CD4-positive, alpha-beta T cell treated with Interleukin-4 for 1 hour (primary cell): ENCODE data around the gene PSEN1.

ENCODE experiments used
- DNase-seq, 2 donors: peaks; one replicate each; pipeline ENCODE4 v3.0.0-alpha.2; 2020 to 2022

The PSEN1 gene

DNA sequence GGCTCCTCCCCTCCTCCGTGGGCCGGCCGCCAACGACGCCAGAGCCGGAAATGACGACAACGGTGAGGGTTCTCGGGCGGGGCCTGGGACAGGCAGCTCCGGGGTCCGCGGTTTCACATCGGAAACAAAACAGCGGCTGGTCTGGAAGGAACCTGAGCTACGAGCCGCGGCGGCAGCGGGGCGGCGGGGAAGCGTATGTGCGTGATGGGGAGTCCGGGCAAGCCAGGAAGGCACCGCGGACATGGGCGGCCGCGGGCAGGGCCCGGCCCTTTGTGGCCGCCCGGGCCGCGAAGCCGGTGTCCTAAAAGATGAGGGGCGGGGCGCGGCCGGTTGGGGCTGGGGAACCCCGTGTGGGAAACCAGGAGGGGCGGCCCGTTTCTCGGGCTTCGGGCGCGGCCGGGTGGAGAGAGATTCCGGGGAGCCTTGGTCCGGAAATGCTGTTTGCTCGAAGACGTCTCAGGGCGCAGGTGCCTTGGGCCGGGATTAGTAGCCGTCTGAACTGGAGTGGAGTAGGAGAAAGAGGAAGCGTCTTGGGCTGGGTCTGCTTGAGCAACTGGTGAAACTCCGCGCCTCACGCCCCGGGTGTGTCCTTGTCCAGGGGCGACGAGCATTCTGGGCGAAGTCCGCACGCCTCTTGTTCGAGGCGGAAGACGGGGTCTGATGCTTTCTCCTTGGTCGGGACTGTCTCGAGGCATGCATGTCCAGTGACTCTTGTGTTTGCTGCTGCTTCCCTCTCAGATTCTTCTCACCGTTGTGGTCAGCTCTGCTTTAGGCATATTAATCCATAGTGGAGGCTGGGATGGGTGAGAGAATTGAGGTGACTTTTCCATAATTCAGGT lies at the start of gene PSEN1:
PSEN1 (plus strand) TSS at position 121 of the 839 bp plus-strand sequence. CDS start 11,513 bp downstream, outside the sequence.
- peak; percentile 97 to 99 for DNase-seq

DNA sequence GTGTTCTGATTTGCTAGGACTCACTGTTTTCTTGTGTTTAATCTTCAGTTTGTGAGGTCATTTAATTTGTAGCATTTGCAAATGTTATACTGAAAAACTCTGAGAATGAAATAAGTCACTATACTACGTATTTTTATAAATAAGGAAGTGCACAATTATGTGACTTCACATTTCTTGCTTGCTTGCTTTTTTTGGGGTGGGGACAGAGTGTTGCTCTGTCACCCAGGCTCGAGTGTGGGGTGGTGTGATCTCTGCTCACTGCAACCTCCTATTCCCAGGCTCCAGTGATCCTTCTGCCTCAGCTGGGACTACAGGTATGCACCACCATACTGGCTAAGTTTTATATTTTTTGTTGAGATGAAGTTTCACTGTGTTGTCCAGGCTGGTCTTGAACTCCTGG lies 45.3 kb upstream of the PSEN1 start:
- DNase-seq = no peak

DNA sequence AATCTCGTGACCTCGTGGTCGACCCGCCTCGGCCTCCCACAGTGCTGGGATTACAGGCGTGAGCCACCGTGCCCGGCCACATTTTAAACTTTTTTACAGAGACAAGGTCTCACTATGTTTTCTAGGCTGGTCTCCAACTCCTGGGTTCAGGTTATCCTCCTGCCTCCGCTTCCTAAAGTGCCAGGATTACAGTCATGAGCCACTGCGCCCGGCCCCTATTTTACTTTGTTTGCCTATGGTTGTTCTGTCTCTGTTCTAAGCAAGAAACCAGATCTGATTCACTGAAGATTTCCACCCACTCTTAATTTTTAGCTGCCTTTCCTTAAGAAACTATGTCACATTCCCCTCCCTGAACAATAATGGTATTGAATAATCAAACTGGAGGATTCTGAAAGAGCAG lies 38.9 kb upstream of the PSEN1 start:
- no peak for DNase-seq

DNA sequence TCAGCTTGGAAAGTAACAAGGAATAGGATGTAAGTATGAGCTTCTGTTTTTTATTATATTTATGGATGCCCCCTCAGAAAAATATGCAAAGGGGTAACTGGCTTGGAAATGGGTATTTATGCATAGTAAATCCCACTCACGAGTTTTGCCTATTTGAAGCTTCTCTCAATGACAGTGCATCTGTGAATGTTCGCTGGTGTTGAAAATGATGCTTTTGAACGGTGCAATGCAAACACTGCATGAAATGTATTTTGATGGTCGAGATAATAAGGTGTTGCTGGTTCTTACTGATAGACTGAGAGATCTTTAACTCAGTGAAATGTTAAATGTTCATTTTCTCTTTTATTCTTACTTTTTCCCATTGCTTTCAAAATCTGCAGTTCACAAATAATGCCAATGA lies 36.0 kb upstream of the PSEN1 start:
- no peak for DNase-seq

DNA sequence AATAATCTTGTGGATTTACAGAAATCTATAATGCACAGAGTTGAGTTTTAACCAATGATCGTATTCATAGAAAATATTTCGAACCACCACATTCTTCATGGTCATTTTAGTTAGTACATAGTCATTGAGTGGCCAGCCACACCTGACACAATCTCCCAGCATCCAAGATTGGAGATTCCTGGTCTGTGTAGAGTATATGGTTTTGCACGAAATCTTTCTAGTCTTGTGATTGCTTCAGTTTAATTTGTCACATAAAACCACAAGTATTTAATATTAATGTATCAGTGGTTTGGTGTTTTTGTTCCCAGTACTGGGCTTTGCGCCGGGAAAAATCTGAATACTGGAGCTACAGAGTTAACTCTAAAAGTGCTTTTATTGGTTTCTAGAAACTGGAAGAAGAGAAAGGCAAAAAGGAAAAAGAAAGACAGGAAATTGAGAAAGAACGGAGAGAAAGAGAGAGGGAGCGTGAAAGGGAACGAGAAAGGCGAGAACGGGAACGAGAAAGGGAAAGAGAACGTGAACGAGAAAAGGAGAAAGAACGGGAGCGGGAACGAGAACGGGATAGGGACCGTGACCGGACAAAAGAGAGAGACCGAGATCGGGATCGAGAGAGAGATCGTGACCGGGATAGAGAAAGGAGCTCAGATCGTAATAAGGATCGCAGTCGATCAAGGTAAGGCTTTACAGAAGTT lies 33.4 kb upstream of the PSEN1 start:
- no peak for DNase-seq

DNA sequence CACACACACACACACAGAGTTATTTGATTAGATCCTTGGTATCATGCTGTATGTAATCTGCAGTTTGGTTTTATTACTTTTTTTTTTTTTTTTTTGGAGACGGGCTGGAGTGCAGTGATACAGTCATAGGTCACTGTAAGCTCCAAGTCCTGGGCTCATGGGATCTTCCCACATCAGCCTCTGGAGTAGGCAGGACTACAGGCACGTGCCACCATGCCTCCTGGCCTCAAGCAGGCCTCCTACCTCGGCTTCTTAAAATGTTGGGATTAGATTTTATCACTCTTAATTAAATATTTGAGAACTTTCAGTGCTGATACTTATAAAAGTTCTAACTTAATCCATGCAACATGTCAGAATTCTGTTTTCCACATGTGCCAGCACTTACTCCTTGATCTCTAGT lies 31.3 kb upstream of the PSEN1 start:
- no peak for DNase-seq

DNA sequence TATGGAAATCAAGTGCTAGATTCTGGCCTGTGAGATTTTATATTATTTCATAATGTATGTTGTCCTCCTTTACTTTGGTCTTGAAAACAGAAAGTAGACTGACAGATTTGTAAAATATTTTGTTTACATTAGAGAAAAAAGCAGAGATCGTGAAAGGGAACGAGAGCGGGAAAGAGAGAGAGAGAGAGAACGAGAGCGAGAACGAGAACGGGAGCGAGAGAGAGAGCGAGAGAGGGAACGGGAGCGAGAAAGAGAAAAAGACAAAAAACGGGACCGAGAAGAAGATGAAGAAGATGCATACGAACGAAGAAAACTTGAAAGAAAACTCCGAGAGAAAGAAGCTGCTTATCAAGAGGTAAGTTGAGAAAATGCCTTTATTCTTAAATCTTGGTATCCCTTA lies 30.6 kb upstream of the PSEN1 start:
- DNase-seq = no peak

DNA sequence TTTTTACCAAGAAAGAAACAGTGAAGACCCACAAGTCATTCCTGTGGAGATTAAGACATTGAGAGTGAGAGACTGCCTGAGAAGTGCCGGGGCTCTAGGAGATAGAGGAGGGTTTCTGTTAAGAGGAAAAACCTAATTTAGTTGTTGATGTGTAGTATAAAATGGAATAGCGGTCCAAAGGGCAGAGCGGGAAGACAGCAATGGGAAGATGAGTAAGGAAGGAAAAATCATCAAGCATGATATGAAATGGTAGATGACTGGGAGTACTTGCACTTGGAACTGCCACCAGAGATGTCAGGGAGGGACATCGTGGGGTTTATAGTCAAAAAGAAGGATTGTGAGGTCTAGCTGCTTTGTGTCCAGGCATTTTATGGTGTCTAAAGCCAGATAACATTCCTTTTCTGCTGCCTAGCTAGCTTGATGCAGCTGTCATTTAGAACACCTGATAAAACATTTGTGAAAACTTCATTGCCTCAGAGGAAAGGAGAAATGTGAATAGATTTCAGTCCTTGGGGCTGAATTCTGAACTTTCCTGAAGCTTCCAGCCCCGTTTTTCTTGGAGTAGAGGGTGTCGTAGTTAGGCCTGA lies 20.1 kb upstream of the PSEN1 start:
- no peak for DNase-seq

DNA sequence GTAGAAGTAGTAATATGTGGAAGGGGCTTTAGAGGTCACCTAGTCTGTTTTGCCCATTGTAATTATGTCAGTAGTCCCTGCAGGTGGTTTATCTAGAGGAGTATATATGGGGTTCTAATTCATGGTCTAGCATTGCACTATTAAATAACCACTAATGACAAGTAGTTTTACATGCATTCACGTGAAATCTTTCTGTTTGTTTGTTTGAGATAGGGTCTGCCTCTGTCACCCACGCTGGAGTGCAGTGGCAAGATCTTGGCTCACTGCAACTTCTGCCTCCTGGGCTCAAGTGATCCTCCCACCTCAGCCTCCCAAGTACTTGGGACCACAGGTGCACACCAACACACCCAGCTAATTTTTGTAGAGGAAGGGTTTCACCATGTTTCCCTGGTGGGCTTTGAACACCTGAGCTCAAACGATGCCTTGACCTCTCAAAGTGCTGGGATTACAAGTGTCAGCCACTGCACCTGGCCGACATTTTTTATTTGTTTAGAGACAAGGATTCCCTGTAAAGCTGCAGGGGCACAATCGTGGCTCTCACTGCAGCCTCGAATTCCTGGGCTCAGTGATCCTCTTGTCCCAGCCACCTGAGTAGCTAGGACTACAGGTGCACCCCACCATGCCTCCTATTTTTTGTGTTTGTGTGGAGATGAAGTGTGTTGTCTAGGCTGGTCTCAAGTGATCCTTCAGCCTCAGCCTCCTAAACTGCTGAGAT lies 12.0 kb upstream of the PSEN1 start:
- no peak for DNase-seq

DNA sequence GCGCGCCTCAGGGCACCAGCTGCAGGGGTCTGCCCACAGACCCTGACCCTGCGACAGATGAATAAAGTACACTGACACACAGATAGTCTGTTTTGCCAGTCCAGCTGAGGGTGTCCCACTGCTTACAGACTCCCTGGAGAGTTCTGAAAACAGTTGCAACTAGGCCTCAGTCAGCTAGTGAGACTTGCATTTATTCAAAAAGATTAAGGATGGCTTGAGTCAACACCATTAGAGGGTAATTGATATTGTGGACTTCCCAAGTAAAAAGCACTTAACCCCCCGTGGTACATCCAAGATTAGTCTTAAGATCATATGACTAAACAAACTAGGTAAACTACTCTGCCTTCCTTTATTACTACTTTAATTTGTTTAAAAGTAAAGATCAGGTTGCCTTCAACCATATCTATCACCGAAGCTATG lies 11.1 kb upstream of the PSEN1 start:
- no peak for DNase-seq

DNA sequence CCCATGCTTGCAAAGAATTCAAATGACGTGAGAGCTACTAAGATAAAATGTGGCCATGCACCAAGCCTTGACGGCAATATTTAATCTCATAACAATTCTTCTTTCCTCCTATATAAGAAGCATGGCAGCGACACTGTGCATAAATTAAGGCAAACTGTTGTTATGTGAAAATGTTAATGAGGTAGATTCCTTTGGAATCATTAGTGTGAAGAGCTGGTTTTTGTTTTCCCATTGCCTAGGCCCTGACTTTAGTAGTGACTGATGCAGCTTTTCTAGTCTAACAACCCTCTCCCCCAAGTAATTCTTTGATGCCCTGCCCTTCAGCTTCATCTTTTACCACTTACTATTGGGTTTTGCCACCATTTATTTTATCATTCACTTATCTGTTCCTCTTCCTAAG lies 10.6 kb upstream of the PSEN1 start:
- no peak for DNase-seq

DNA sequence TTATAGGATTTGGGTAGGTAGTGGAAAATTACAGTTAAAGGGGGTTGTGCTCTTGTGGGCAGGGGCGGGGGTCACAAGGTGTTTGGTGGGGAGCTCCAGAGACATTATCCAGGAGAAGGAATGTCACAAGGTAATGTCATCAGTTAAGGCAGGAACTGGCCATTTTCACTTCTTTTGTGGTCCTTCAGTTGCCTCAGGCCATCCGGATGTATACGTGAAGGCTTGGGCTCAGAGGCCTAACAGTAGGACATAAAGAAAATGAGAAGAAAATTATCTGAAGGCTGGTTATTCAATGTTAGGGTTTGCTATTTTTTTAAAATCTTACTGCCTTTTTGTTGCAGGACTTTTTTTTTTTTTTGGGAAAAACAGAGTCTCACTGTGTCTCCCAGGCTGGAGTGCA lies 2.5 kb upstream of the PSEN1 start:
- DNase-seq = no peak

DNA sequence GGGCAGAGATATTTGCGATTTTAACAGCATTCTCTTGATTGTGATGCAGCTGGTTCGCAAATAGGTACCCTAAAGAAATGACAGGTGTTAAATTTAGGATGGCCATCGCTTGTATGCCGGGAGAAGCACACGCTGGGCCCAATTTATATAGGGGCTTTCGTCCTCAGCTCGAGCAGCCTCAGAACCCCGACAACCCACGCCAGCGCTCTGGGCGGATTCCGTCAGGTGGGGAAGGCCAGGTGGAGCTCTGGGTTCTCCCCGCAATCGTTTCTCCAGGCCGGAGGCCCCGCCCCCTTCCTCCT lies 271 bp upstream of the PSEN1 start:
- DNase-seq = no peak

DNA sequence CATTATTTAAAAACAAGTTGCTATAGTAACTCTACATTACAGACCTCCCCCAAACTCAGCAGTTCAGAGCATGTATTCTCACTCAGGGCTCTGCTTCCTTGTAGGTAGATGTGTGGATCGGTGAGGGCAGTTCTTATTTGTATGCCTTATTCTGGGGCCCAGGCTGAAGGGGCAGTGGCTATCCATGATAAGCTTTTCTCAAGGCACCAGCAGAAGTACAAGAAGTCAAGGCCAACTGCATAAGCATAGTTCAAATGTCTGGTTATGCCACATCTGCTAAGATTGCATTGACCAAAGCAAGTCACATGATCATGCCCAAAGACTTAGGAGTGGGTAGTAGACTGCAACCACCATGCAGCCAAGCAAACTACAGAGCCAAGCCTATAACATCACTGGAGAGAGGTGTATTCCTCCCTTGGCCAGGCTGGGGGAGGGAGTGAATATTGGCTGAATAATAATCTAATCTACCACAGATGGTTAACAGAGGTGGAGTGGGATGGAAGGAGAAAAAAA lies 4.6 kb downstream of the PSEN1 start:
- DNase-seq = no peak

DNA sequence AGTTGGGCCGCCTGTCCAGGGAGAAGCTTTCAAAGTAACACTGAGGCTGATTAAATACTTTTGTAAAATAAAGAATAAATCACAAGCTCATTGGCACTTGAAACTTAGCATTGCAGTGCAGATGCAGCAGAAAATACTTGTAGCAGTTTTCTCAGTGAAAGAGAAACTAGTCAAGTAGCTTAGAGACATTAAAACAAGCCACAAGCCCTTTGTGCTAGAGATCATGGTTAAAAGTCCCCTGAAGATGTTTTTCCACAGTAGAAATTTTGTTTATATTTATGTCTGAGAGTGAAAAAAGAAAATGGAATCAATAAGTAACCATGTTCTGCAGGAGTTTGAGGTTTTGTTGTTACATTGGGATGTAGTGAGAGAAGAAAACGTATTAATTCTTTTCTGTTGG lies 5.9 kb downstream of the PSEN1 start:
- peak in 1 of 2 donors; percentile 13 for DNase-seq

DNA sequence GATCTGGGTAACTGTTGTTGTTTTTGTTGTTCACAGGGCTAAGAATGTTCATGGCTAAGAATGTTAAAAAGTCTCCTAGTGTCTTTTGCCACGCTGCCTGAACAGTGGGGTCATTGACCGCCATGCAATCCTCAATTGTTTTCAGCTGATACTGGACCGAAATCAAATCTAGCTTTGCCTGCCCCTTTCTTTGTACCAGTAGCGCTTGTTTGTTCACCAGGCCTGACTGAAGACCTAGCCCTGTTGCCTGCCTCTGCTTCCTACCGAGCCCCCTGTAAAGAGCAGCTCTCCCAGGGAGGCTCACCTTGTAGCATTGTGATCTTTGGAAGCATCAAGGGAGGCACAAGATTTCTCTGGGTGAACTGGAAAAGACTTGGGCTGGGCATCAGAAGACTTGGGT lies 6.7 kb downstream of the PSEN1 start:
- DNase-seq = no peak

DNA sequence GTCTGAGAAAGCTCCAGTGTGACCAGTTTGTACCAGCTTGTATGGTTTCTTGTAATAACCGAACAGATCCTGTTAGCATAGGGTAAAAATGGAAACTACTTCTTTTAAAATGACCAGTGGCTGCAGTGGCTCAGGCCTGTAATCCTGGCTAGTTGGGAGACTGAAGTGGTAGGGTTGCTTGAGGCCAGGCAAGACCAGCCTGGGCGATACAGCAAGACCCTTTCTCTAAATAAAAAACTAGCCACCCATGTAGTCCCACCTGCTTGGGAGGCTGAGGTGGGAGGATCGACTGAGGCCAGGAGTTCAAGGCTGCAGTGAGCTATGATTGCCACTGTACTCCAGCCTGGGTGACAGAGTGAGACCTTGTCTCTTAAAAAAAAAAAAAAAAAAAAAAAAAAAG lies 7.3 kb downstream of the PSEN1 start:
- no peak for DNase-seq

DNA sequence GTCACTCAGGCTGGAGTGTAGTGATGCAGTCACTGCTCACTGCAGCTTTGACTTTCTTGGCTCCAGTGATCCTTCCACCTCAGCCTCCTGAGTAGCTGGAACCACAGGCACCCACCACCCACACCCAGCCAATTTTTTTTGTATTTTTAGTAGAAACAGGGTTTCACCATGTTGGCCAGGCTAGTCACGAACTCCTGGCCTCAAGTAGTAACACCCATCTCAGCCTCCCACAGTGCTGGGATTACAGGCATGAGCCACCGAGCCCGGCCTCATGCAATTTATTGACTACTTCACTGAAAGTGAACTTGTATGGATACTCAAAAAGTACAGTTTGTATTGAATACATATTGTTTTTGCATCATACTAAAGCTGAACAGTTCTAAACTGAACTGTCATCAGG lies 9.1 kb downstream of the PSEN1 start:
- no peak for DNase-seq

DNA sequence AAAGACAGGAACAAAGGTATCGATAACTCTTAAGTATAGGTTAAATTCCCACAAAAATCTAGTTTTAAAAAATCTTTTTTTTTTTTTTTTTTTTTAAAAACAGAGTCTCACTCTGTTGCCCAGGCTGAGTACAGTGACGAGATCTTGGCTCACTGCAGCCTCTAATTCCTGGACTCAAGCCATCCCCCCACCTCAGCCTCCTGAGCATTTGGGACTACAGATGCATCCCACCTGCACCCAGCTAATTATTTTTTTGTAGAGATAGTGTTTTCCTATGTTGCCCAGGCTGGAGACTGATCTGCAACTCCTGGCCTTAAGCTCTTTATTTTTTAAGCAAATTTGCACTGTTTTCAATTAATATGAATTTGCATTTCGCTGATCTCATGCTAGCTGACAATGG lies 9.8 kb downstream of the PSEN1 start:
- DNase-seq = no peak

DNA sequence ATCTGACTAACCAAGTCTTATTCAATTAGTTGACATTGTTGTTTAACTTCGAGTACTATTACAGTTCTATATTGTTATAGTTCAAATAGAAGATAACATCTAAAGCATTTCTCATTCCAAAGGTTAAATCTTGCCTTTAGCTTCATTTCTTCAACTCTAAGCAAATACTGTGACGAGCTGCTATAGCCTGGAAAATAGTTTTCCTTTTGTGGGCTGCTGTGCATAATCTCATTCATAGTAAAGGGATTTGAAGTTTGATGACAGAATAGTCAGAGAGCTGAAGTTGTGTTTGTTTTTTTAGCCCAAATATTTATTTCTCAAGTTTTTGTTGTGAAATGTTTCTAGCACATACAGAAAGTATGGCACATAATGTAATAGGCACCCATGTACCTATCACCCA lies 13.4 kb downstream of the PSEN1 start:
- no peak for DNase-seq

DNA sequence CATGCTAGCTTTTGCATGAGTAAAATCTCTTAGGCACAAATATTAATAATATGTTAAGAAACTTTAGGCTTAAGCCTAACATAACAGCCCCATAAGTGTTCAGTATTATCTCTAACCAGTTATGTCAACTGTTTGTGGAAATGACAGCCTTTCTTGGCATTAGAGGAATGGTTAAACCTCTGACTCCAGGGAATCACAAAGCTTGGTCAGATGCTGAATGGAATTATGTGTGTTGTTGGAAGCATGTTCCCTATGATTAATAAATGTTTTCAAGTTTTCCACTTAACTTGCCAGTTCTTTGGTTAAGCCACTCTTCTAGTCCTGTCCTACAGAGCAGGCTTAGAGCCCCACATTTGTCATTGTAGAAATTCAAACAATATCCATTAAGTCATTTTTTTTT lies 17.0 kb downstream of the PSEN1 start:
- no peak for DNase-seq

DNA sequence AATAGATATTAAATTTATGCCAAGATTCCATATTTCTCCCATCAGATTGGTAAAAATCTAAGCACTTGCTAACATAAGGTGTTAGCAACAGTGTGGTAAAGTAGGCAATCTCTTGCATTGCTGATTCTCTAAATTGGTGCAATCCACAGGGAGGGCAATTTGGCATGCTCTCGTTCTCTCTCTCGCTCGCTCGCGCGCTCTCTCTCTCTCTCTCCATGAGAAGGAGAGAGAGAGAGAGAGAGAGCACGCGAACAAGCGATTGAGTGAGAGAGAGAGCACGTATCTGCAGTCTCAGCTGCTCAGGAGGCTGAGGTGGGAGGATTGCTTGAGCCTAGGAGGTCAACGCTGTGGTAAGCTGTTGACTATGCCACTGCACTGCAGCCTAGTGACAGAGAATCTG lies 25.9 kb downstream of the PSEN1 start:
- no peak for DNase-seq

DNA sequence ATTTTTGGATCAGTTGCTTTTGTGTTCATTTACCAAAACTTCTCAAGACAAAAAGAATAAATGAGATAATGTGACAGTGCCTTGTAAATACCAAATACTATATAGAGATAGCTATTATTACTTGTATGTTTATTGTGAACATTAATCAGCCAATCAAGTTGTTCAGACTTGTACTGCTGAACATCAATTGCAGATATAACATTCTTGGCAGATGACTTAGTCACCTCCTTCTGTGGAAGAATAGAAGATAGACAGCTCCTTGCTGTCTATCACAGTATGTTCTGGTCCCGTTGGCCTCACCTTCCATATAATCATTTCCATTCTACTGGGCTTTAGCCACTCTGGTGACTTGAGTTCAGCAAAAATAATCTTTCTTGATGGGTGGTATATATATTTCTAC lies 30.1 kb downstream of the PSEN1 start:
- no peak for DNase-seq

DNA sequence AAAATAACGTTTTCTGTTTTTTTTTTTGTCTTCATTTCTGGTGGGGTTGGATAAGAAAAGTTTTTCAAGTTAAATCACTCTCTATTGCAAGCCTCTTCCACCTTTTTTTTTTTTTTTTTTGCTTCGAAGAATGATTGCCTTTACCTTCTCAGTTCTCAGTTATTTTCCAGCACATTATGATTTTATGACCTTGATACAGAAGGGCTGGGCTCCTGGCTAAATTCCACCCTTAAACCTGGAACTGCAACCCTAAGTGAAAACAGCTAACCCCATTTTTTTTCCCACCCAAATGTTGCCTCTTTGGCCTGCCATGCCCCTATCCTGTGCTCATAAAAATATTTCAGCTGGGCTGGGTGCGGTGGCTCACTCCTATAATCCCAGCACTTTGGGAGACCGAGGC lies 31.4 kb downstream of the PSEN1 start:
- no peak for DNase-seq
